Measurements from ENCODE around the gene NPTX2.
"Not testable (repeated sequence)": the region's sequence is repeated elsewhere in the genome, so short reads cannot be mapped to it uniquely, and the experiment has no call there.

Gene NPTX2, protein sequence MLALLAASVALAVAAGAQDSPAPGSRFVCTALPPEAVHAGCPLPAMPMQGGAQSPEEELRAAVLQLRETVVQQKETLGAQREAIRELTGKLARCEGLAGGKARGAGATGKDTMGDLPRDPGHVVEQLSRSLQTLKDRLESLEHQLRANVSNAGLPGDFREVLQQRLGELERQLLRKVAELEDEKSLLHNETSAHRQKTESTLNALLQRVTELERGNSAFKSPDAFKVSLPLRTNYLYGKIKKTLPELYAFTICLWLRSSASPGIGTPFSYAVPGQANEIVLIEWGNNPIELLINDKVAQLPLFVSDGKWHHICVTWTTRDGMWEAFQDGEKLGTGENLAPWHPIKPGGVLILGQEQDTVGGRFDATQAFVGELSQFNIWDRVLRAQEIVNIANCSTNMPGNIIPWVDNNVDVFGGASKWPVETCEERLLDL

GRCh38 chr7:98617051-98617959 is at the start of gene NPTX2:
Gene NPTX2 (plus strand): TSS chr7:98617285. CDS start chr7:98617462, 177 bp downstream.
- DNase-seq (ENCODE audit: low read depth) = no peak

- no peak for DNase-seq (ENCODE audit: low read depth)
Observed at GRCh38 chr7:98567991-98568390, 49.1 kb upstream of the NPTX2 start.

- no peak for DNase-seq (ENCODE audit: low read depth)
Observed at GRCh38 chr7:98568891-98569290, 48.2 kb upstream of the NPTX2 start.

DNA sequence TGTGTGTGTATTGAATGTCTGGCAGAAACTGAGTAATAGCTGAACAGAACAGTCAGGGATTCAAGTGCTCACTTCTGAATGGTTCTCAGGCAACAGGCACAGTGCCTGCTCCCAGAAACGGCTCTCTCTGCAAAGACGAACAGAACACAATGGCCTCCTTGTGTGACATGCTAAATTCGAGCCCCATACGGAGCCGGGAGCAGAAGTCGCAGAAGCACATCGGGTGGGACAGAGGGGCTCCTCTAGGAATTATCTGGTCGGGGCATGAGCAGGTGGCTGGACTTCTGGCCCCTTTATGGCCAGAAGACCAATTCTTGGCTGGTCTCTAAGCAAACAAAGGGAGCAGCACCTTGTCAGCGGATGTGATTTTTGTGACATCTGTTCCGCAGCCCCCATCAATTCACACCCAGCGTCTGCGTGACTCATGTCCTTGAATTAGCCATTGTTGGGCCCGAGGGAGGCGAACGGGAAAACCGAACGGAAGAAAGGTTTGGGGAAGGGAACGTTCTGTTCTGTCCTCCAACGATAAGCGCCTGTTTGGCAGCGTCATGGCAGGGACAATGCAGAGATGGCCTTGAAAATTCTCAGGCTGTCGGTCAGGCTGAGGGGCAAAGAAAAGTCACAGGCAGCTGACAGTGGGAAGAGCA is 47.3 kb upstream of the NPTX2 start:
- no peak for DNase-seq (ENCODE audit: low read depth)

DNA sequence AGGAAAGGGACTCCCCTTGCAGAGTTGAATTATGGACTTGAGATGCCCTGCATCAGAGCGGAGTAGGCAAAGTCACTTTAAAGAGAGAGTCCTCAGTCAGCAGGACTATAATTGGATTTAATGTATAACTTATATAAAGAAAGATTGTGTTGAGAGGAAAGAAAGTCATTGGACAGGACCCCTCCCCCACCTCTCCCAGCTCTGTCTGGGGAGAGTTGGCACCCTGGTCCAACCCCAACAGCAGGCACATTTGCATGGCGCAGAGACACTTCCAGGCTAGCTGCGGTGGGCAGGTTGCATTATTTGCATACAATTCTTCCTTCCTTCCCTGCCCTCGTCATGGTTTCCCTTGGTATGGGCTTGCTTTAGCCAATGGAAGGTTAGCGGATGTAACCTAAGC is 46.1 kb upstream of the NPTX2 start:
- no peak for DNase-seq (ENCODE audit: low read depth)

GRCh38 chr7:98571986-98572385 is 45.1 kb upstream of the NPTX2 start:
- no peak for DNase-seq (ENCODE audit: low read depth)

DNA sequence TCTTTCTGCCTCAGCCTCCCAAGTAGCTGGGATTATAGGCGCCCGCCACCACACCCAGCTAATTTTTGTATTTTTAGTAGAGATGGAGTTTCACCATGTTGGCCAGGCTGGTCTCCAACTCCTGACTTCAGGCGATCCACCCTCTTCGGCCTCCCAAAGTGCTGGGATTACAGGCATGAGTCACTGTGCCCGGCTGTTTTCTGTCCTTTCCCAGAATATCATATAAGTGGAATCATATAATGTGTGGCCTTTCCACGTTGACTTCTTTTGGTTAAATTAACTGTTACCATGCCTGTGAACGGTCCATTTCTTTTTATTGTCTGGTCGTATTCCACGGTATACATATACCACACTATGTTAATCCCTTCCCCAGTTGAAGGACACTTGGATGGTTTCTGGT is 44.4 kb upstream of the NPTX2 start:
- not testable (repeated sequence) for DNase-seq (ENCODE audit: low read depth)

DNA sequence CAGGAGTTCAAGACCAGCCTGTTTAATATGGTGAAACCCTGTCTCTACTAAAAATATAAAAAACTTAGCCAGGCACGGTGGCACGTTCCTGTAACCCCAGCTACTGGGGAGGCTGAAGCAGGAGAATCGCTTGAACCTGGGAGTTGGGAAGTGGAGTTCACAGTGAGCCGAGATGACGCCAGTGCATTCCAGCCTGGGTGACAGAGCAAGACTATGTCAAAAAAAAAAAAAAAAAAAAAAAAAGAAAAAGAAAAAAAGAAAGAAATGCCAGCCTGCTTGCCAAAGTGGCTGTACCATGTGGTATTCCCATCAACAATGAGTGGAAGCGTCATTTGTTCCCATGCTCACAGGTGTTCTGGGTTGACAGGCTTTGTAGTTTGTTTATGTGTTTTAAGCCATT is 43.3 kb upstream of the NPTX2 start:
- no peak for DNase-seq (ENCODE audit: low read depth)

DNA sequence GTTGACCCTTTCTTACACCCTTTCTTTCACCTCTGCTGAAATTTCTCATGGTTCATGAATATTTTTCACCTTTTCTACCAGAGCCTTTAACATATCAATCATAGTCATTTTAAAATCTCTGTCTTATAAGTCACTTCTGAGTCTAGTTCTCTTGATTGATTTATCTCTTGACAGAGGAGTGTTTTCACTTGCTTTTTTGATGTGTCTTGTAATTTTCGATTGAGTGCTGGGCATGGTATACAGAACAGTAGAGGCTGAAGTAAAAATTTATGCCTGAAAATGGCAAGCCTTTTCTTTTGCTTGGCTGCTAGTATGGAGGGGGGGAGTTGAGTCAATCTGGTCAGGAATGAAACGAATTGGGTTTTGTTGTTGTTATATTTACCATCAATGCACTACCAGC is 41.2 kb upstream of the NPTX2 start:
- DNase-seq (ENCODE audit: low read depth) = no peak

- DNase-seq (ENCODE audit: low read depth) = no peak
Observed at GRCh38 chr7:98584830-98585229, 32.3 kb upstream of the NPTX2 start.

GRCh38 chr7:98591926-98592325 is 25.2 kb upstream of the NPTX2 start:
- DNase-seq (ENCODE audit: low read depth) = no peak

DNA sequence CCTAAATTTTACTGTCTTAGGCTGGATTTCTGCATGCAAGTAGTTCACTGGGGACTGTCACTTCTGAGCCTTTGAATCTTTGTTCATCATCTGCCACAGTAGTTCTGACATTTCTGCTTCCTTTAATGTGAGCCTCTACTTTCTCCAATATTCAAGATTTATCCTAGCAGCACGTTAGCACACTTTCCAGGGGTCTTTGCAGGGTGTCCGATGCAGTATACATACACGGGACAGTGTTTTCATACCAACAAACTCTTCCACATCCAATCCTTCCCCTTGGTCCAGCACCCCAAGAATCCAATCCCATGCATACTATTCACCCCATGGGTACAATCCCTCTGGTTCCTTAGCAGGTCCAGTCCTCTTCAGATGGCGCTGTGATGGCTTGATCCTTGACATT is 22.7 kb upstream of the NPTX2 start:
- no peak for DNase-seq (ENCODE audit: low read depth)

DNA sequence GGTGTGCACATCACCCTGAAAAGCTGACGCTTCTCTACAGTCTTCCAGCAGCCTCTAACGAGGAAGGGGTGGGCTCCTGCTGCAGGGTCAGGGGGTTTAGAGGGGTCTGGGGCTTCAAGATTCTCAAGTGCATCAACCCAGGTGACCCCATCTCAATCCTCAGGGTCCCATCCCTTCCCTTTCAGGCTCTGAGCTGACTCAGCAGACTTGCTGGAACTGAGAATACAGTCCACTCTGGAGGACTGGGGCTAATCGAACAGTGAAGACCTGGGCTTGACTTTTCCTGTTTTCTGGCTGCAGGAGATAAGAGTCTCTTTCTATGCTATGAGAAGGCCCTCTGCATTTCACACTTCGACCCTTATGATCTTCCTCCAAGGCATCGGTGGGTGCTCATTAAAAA is 22.3 kb upstream of the NPTX2 start:
- no peak for DNase-seq (ENCODE audit: low read depth)

DNA sequence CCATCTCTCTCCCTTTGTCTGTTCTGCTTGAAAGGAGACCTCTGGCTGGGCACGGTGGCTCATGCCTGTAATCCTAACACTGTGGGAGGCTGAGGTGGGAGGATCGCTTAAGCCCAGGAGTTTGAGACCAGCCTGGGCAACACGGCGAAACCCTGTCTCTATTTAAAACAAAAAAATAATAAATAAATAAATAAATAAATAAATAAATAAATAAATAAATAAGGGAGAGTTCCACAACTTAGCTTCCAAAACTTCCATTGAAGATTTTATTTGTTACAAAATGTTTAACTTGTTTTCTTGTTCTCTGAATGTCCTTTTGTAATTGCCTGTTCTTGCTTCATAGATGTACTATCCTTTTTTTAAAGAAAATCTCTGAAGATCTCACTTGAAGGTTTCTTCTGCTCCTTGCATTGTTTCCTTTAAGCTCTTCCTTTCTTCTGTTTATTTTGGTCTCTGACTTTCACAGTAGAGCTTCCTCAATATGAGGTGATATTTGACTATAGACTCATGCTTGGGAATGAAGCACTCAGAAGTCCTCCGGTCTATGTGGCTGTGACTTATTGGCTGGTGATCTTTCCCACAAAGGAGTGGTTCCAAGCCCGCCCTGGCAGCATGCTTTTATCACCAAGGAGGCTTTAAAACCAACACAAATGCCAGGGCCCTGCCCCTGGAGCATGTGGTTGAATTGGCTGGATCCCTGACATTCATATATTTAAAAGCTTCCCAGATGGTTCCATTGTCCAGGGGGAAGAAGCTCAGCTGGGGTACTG is 18.1 kb upstream of the NPTX2 start:
- no peak for DNase-seq (ENCODE audit: low read depth)

DNA sequence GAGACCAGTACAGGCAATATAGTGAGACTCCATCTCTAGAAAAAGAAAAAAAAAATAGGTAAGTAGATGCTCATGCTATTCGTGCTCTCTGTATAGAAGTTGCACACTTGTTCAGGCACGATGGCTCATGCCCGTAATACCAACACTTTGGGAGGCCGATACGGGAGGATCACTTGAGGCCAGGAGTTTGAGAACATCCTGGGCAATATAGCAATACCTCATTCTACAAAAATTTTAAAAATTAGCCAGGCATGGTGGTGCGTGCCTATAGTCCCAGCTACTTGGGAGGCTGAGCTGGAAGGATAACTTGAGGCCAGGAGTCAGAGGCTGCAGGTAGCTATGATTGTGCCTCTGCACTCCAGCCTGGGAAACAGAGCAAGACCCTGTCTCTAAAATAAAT is 17.2 kb upstream of the NPTX2 start:
- DNase-seq (ENCODE audit: low read depth) = no peak

- no peak for DNase-seq (ENCODE audit: low read depth)
Observed at GRCh38 chr7:98602755-98603398, 14.2 kb upstream of the NPTX2 start.

DNA sequence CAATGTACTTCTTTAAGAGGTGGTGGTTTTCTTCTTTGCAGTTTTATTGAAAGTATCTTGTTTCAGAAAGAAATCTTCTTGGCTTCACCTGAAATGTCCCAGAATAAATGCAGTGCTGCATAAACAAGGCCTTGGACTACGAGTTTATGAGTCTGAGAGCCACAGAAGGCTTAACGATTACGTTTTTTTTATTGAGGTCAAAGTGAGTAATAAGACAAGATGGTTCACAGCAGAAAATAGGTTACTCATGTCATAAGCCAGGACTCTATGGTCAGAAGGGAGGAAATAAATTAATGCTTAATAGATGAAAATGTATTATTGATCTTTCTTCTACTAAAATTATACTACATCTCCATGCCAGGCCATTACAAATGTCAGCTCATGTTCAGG is 13.7 kb upstream of the NPTX2 start:
- DNase-seq (ENCODE audit: low read depth) = no peak

GRCh38 chr7:98613601-98614425 is 3.3 kb upstream of the NPTX2 start:
- DNase-seq (ENCODE audit: low read depth) = no peak

GRCh38 chr7:98616381-98617050 is 569 bp upstream of the NPTX2 start:
- DNase-seq (ENCODE audit: low read depth) = no peak

DNA sequence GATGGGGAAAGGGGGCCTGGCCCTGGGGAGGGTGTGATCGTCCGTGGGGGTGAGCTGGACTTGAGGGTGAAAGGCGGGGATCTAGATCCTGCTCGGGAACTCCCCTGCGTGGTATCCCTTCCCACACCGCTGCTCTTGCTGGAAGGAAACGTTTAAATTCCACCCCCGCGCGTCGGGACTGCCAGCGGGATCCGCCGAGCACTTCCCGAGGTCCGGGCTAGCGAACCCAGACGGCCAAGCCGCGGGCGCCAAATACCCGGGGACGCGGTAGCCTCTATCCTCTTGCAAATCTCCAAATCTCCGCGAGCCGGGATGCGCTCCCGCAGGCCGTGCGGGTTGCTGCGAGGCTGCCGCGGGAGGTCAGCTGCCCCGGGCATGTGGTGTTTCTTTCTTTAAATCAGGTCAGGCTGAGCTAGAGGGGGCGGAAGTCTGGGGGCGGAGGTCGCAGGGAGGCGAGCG is 904 bp downstream of the NPTX2 start:
- DNase-seq (ENCODE audit: low read depth) = no peak

Measured in stimulated activated CD4-positive, alpha-beta T cell treated with anti-CD3 and anti-CD28 coated beads, Interleukin-2, amount 100 ng/mL, for 4 hours (primary cell).